ENCODE measurements around the gene TBC1D4.

TBC1D4 gene

DNA sequence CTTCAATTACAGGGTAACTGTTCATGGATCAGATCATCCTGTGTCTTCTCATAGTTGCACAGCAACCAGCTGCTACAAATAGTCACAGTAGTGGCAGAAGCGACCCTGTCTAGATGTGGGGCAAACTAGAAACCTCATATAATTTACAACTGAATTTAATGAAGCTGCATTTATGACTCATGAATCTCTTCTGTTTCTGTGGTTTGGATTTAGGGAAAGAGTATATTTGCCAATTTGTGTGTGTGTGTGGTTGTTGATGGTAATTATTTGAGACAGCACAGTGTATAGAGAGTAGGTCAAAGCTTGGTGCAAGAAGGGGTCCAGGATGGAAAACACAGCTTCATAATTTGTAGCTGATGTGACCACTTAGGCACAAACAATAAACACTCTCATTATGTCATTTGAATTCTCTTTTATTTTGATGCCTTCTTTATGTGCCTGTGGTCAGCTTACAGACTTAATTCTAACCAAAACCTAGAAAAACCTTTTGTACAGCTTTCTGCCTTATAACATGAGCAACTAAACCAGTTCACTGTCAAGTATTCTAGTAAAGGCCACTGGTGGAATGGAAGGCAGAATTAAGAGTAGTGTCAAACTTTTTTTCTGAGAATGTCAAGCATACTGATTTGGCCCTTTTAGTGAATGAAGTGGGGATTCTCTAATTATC lies 218.1 kb downstream of the TBC1D4 start:
- TF ChIP-seq POLR2AphosphoS5 (IDR thresholded peaks at IDR 0.05; ENCODE audit: low read depth, low read length): no peak
- no peak for TF ChIP-seq SIN3A (IDR thresholded peaks at IDR 0.05; ENCODE audit: borderline replicate concordance, insufficient read depth, low read length)
- TF ChIP-seq TAF1 (IDR thresholded peaks at IDR 0.05; ENCODE audit: borderline replicate concordance, insufficient read depth, low read length): no peak
- TF ChIP-seq FOXP2 (optimal IDR thresholded peaks at IDR 0.05; ENCODE audit: borderline replicate concordance, extremely low read depth, extremely low read length, insufficient read depth): no peak
- TF ChIP-seq, protein P1, sequence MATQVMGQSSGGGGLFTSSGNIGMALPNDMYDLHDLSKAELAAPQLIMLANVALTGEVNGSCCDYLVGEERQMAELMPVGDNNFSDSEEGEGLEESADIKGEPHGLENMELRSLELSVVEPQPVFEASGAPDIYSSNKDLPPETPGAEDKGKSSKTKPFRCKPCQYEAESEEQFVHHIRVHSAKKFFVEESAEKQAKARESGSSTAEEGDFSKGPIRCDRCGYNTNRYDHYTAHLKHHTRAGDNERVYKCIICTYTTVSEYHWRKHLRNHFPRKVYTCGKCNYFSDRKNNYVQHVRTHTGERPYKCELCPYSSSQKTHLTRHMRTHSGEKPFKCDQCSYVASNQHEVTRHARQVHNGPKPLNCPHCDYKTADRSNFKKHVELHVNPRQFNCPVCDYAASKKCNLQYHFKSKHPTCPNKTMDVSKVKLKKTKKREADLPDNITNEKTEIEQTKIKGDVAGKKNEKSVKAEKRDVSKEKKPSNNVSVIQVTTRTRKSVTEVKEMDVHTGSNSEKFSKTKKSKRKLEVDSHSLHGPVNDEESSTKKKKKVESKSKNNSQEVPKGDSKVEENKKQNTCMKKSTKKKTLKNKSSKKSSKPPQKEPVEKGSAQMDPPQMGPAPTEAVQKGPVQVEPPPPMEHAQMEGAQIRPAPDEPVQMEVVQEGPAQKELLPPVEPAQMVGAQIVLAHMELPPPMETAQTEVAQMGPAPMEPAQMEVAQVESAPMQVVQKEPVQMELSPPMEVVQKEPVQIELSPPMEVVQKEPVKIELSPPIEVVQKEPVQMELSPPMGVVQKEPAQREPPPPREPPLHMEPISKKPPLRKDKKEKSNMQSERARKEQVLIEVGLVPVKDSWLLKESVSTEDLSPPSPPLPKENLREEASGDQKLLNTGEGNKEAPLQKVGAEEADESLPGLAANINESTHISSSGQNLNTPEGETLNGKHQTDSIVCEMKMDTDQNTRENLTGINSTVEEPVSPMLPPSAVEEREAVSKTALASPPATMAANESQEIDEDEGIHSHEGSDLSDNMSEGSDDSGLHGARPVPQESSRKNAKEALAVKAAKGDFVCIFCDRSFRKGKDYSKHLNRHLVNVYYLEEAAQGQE (IDR thresholded peaks at IDR 0.05; ENCODE audit: insufficient read depth in 1 of 2, low read depth in 2 of 2, low read length in 2 of 2): no peak

DNA sequence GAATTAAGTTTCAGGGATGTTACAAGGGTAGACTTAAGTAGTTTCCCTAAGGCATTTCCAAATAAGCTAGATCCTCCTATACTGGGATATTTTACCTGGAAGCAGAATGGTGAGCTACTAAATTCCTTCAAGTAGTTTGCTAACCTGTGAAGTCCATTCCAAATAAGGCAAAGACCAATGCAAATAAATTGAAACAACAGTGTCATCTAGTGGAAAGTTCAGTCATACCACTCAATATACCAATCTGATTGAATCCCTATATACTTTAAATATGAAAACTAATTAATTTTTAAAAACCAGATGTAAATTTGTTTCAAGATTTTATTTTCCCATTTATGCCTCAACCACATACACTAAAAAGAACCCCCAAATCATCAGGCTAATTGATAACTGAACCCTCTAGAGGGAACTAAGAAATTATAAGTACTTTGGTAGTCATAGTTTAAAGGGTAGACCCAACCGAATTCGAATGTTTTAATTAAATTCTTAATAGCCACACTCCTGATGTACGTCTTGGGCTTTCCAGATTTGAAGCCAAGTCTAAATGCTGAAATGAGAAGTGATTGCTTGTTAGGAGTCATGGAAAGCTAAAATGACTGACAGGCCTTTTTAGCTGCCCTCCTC lies 223.7 kb downstream of the TBC1D4 start:
- TF ChIP-seq POLR2AphosphoS5 (IDR thresholded peaks at IDR 0.05; ENCODE audit: low read depth, low read length): no peak
- TF ChIP-seq SIN3A (IDR thresholded peaks at IDR 0.05; ENCODE audit: borderline replicate concordance, insufficient read depth, low read length): no peak
- TF ChIP-seq TAF1 (IDR thresholded peaks at IDR 0.05; ENCODE audit: borderline replicate concordance, insufficient read depth, low read length): no peak
- TF ChIP-seq, protein P1 (IDR thresholded peaks at IDR 0.05; ENCODE audit: insufficient read depth in 1 of 2, low read depth in 2 of 2, low read length in 2 of 2): no peak
- TF ChIP-seq FOXP2 (optimal IDR thresholded peaks at IDR 0.05; ENCODE audit: borderline replicate concordance, extremely low read depth, extremely low read length, insufficient read depth): no peak

DNA sequence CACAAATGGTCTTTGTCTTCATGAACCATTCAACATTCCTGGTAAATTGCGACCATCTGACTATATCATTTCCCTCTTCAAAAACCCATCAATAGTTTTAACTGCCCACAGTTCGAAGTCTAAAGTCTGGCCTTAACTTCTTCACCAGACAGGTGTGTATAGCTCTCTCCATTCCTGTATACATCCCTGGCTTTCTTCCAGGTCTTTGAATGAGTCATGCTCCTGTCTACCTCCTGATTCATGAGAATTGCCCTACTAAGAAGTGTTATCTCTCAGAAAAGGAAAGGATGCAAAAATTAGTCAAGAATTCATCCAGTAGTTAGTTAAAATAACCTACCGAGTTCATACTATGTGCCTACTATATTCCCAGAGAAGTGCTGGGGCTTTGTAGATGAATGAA lies 225.0 kb downstream of the TBC1D4 start:
- TF ChIP-seq, protein P1 (IDR thresholded peaks at IDR 0.05; ENCODE audit: insufficient read depth in 1 of 2, low read depth in 2 of 2, low read length in 2 of 2): no peak
- TF ChIP-seq FOXP2 (optimal IDR thresholded peaks at IDR 0.05; ENCODE audit: borderline replicate concordance, extremely low read depth, extremely low read length, insufficient read depth) (no peak), POLR2AphosphoS5 (IDR thresholded peaks at IDR 0.05; ENCODE audit: low read depth, low read length) (no peak), SIN3A (IDR thresholded peaks at IDR 0.05; ENCODE audit: borderline replicate concordance, insufficient read depth, low read length) (no peak), TAF1 (IDR thresholded peaks at IDR 0.05; ENCODE audit: borderline replicate concordance, insufficient read depth, low read length) (no peak)

DNA sequence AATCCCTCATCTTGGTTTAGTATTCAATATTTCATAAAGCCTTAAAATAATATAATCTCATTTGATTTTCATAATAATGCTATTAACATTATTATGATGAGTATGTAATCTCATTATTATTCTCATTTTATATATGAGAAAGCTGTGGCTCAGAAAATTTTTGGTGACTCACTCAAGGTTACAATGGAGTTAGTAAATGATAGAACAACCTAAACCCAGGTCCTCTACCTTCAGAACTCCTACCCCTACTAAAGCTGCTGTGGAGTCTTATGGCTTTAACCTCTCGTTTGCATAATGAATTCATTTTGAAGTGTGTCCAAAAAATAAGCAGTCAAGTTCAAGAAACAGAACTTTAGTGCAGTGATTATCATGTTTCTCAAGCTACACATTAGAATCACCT lies 226.3 kb downstream of the TBC1D4 start:
- TF ChIP-seq FOXP2 (optimal IDR thresholded peaks at IDR 0.05; ENCODE audit: borderline replicate concordance, extremely low read depth, extremely low read length, insufficient read depth) (no peak), TAF1 (IDR thresholded peaks at IDR 0.05; ENCODE audit: borderline replicate concordance, insufficient read depth, low read length) (no peak), SIN3A (IDR thresholded peaks at IDR 0.05; ENCODE audit: borderline replicate concordance, insufficient read depth, low read length) (no peak), POLR2AphosphoS5 (IDR thresholded peaks at IDR 0.05; ENCODE audit: low read depth, low read length) (no peak)
- TF ChIP-seq, protein P1 (IDR thresholded peaks at IDR 0.05; ENCODE audit: insufficient read depth in 1 of 2, low read depth in 2 of 2, low read length in 2 of 2): no peak
